ENCODE results near the gene NAALADL2. TPM values are rescaled to one million over a fixed set of nuclear protein-coding genes. Genes with fewer than 3 reads are reported as not detected.
A peak's percentile ranks its signal among the peaks of the same experiment; 100 is the strongest.

NAALADL2 gene
- total RNA-seq, 1 donor from 2014 or later, result 9.9 TPM

DNA sequence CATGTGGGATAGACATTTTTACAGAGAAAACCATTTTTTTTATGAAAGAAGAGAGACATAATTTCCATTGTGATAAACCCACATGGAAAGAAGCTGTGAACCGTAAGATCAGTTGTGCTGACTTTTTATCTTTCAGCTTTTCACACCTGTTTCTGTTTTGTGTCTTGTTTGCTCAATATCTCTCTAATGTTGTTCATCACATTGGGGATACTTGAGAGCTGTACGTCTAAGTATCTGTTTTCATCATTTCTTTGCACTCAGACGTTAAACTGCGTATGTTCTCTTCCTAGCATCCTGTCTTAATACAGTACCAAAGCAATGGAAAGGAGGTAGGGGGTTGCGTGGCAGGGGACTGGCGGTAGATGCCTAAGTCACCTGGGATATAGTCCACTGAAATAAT is 449.0 kb downstream of the NAALADL2 start:
- no peaks in the 10 kb centered on the region for H3K9me3 Mint-ChIP-seq
- peak overlapping the region; percentile 42 for H3K27ac Mint-ChIP-seq
- TF ChIP-seq, protein P1, sequence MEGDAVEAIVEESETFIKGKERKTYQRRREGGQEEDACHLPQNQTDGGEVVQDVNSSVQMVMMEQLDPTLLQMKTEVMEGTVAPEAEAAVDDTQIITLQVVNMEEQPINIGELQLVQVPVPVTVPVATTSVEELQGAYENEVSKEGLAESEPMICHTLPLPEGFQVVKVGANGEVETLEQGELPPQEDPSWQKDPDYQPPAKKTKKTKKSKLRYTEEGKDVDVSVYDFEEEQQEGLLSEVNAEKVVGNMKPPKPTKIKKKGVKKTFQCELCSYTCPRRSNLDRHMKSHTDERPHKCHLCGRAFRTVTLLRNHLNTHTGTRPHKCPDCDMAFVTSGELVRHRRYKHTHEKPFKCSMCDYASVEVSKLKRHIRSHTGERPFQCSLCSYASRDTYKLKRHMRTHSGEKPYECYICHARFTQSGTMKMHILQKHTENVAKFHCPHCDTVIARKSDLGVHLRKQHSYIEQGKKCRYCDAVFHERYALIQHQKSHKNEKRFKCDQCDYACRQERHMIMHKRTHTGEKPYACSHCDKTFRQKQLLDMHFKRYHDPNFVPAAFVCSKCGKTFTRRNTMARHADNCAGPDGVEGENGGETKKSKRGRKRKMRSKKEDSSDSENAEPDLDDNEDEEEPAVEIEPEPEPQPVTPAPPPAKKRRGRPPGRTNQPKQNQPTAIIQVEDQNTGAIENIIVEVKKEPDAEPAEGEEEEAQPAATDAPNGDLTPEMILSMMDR (conservative IDR thresholded peaks at IDR 0.05), result no peak
- H3K4me1 Mint-ChIP-seq (ENCODE audit: unreplicated experiment), result peaks cover 23% of the 10 kb centered on the region
- no peak for DNase-seq (ENCODE audit: extremely low spot score, unreplicated experiment)
- H3K27me3 Mint-ChIP-seq, result no peaks in the 10 kb centered on the region
- H3K4me3 Mint-ChIP-seq, result no peak overlapping the region
- H3K36me3 Mint-ChIP-seq, result no peaks in the 10 kb centered on the region

DNA sequence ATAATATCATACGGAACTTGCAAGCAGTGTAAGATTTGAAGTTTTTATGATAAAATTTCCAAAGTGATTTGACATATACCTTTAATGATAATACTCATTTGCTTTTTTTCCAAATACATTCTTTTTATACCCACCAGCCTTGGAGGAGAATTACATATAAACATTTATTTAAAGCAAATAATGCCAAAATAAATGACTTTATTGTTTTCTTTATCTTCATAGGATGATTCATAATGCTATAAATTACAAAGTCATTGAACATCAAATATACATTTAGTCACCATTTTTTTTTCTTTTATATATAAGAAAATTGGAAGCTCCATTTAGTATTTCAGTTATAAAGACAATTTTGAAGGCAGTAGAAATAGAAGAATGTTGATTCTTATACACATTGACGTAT is 450.9 kb downstream of the NAALADL2 start:
- no peak for DNase-seq (ENCODE audit: extremely low spot score, unreplicated experiment)
- H3K4me1 Mint-ChIP-seq (ENCODE audit: unreplicated experiment), result peaks cover 19% of the 10 kb centered on the region
- H3K27me3 Mint-ChIP-seq, result no peaks in the 10 kb centered on the region
- no peak overlapping the region for H3K4me3 Mint-ChIP-seq
- no peaks in the 10 kb centered on the region for H3K36me3 Mint-ChIP-seq
- H3K27ac Mint-ChIP-seq, result no peak overlapping the region
- TF ChIP-seq, protein P1 (conservative IDR thresholded peaks at IDR 0.05), result no peak
- H3K9me3 Mint-ChIP-seq, result no peaks in the 10 kb centered on the region

- H3K9me3 Mint-ChIP-seq, result no peaks in the 10 kb centered on the region
- TF ChIP-seq, protein P1 (conservative IDR thresholded peaks at IDR 0.05), result no peak
- H3K4me3 Mint-ChIP-seq, result no peak overlapping the region
- DNase-seq (ENCODE audit: extremely low spot score, unreplicated experiment), result no peak
- no peaks in the 10 kb centered on the region for H3K27me3 Mint-ChIP-seq
- no peaks in the 10 kb centered on the region for H3K36me3 Mint-ChIP-seq
- H3K4me1 Mint-ChIP-seq (ENCODE audit: unreplicated experiment), result peaks cover 19% of the 10 kb centered on the region
- H3K27ac Mint-ChIP-seq, result no peak overlapping the region
Measured at GRCh38 chr3:175311404-175311803, 452.3 kb downstream of the NAALADL2 start.

DNA sequence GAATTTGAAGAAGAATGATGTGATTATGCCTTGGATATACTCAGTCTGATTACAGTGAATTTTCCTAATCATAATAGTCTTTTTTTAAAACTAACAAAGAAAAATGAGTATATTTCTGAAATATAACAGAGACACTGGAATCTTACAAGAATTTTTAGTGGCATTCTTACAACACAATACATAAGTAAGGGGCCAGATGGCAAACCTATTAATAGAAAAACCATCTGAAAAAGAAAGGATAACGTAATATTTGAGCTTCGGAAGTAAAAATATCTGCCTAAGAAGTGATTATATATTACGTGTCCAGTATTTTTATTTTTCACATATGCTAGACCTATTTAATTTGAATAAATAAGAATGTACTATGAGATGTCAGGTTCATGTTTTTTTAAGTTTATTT is 452.8 kb downstream of the NAALADL2 start:
- Mint-ChIP-seq H3K27ac (no peak overlapping the region), H3K9me3 (no peaks in the 10 kb centered on the region), H3K27me3 (no peaks in the 10 kb centered on the region), H3K4me1 (ENCODE audit: unreplicated experiment) (peaks cover 19% of the 10 kb centered on the region), H3K36me3 (no peaks in the 10 kb centered on the region), H3K4me3 (no peak overlapping the region)
- TF ChIP-seq, protein P1 (conservative IDR thresholded peaks at IDR 0.05), result no peak
- no peak for DNase-seq (ENCODE audit: extremely low spot score, unreplicated experiment)

DNA sequence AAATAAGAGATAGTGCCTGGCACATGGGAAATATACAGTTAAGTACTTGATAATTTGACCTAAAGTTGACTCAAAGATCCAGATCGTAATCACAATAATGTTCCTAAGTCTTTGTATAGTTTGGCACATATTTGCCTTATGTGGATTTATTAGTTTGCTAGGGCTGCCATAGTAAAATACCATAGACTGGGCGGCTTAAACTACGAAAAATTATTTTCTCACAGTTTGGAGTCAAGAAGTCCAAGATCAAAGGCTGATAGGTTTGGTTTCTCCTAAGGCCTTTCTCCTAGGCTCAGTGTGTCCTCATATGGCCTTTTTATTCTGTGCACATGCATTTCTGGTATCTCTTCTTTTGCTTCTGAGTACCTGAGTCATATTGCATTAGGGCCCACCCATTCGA is 453.7 kb downstream of the NAALADL2 start:
- Mint-ChIP-seq H3K36me3 (no peaks in the 10 kb centered on the region), H3K27ac (no peak overlapping the region), H3K4me3 (no peak overlapping the region), H3K9me3 (no peaks in the 10 kb centered on the region), H3K4me1 (ENCODE audit: unreplicated experiment) (peaks cover 20% of the 10 kb centered on the region), H3K27me3 (no peaks in the 10 kb centered on the region)
- no peak for DNase-seq (ENCODE audit: extremely low spot score, unreplicated experiment)
- TF ChIP-seq, protein P1 (conservative IDR thresholded peaks at IDR 0.05), result no peak

GRCh38 chr3:175316799-175317198 is 457.7 kb downstream of the NAALADL2 start:
- Mint-ChIP-seq H3K27ac (no peak overlapping the region), H3K4me3 (no peak overlapping the region), H3K36me3 (no peaks in the 10 kb centered on the region), H3K9me3 (no peaks in the 10 kb centered on the region), H3K4me1 (ENCODE audit: unreplicated experiment) (peaks cover 11% of the 10 kb centered on the region), H3K27me3 (no peaks in the 10 kb centered on the region)
- TF ChIP-seq, protein P1 (conservative IDR thresholded peaks at IDR 0.05), result no peak
- no peak for DNase-seq (ENCODE audit: extremely low spot score, unreplicated experiment)

Data from type B pancreatic cell (in vitro differentiated cells).